Measurements from ENCODE around the gene CCNL2. TPM values are rescaled to one million over a fixed set of nuclear protein-coding genes. Genes with fewer than 3 reads are reported as not detected.

The CCNL2 gene
- total and polyA plus RNA-seq, 2 of the 13 experiments (the other 11 are each of a cell fraction or from before 2014, with no cell fraction given) = 105 to 340 TPM

DNA sequence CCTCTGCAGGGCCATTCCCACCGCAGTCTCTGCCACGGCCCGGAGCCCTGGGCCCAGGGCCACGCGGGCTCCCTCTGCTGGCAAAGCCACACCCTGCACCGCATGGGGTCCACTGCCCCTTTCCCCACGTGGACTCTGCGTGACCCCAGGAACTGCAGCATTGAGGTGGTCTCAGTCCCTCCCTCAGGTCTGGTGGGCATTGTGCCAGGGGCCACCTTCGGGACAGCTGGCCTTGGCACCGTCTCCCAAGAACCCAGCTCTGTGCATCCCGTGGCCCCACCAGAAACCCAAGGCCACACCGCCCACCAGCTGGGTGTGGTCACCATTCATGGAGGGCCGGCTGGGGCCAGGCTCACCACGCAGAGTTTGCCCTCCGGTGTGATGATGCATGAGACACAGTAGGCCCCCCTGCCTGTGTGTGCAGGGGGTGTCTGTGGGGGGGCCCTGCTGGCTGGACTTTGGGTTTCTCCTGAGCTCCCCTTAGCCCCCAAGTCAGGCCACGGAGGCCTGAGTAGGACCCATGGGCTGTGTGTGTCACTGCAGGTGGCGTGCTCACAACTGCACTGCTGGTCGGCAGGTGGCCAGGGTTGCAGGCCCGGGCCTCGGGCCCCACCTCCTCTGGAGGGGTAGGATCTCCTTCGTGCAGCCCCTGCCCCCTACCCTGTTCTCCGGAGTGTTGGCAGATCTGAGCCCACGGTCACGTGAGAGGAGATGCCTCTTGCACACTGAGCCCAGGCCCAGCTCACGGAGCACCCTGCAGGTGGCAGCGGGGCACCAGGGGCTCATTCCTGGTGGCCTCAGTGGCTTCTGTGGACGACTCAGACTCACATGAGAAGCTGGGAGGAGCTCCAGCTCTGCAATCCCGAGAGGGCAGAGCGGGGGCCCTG is 42.1 kb upstream of the CCNL2 start (continued):
- TF ChIP-seq, protein P1, sequence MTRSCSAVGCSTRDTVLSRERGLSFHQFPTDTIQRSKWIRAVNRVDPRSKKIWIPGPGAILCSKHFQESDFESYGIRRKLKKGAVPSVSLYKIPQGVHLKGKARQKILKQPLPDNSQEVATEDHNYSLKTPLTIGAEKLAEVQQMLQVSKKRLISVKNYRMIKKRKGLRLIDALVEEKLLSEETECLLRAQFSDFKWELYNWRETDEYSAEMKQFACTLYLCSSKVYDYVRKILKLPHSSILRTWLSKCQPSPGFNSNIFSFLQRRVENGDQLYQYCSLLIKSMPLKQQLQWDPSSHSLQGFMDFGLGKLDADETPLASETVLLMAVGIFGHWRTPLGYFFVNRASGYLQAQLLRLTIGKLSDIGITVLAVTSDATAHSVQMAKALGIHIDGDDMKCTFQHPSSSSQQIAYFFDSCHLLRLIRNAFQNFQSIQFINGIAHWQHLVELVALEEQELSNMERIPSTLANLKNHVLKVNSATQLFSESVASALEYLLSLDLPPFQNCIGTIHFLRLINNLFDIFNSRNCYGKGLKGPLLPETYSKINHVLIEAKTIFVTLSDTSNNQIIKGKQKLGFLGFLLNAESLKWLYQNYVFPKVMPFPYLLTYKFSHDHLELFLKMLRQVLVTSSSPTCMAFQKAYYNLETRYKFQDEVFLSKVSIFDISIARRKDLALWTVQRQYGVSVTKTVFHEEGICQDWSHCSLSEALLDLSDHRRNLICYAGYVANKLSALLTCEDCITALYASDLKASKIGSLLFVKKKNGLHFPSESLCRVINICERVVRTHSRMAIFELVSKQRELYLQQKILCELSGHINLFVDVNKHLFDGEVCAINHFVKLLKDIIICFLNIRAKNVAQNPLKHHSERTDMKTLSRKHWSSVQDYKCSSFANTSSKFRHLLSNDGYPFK (CRISPR knock-in tag; IDR thresholded peaks at IDR 0.05; ENCODE audit: borderline replicate concordance) = 0 out of 2 replicates have a peak, but pooled peaks have one; percentile 48
- TF ChIP-seq SP2 (CRISPR knock-in tag; IDR thresholded peaks at IDR 0.05) = peak; percentile 42; the same call in 1 of the 2 replicates
- peak; percentile 18; the same call in 1 of the 2 replicates for TF ChIP-seq ZNF143 (CRISPR knock-in tag; IDR thresholded peaks at IDR 0.05)
- TF ChIP-seq KLF11 (CRISPR knock-in tag; IDR thresholded peaks at IDR 0.05) = no peak
- no peak for TF ChIP-seq HNF4G (IDR thresholded peaks at IDR 0.05; ENCODE audit: borderline replicate concordance, low read depth, low read length)
- TF ChIP-seq HNF4G (CRISPR knock-in tag; IDR thresholded peaks at IDR 0.05; ENCODE audit: borderline replicate concordance, low read depth) = no peak
- TF ChIP-seq, protein P2, sequence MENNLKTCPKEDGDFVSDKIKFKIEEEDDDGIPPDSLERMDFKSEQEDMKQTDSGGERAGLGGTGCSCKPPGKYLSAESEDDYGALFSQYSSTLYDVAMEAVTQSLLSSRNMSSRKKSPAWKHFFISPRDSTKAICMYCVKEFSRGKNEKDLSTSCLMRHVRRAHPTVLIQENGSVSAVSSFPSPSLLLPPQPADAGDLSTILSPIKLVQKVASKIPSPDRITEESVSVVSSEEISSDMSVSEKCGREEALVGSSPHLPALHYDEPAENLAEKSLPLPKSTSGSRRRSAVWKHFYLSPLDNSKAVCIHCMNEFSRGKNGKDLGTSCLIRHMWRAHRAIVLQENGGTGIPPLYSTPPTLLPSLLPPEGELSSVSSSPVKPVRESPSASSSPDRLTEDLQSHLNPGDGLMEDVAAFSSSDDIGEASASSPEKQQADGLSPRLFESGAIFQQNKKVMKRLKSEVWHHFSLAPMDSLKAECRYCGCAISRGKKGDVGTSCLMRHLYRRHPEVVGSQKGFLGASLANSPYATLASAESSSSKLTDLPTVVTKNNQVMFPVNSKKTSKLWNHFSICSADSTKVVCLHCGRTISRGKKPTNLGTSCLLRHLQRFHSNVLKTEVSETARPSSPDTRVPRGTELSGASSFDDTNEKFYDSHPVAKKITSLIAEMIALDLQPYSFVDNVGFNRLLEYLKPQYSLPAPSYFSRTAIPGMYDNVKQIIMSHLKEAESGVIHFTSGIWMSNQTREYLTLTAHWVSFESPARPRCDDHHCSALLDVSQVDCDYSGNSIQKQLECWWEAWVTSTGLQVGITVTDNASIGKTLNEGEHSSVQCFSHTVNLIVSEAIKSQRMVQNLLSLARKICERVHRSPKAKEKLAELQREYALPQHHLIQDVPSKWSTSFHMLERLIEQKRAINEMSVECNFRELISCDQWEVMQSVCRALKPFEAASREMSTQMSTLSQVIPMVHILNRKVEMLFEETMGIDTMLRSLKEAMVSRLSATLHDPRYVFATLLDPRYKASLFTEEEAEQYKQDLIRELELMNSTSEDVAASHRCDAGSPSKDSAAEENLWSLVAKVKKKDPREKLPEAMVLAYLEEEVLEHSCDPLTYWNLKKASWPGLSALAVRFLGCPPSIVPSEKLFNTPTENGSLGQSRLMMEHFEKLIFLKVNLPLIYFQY (CRISPR knock-in tag; IDR thresholded peaks at IDR 0.05; ENCODE audit: borderline replicate concordance) = no peak
- TF ChIP-seq ZNF543 (CRISPR knock-in tag; IDR thresholded peaks at IDR 0.05) = 0 out of 2 replicates have a peak, but pooled peaks have one; percentile 24
- TF ChIP-seq SUZ12 (IDR thresholded peaks at IDR 0.05; ENCODE audit: low read depth, low read length) = no peak
- no peak for TF ChIP-seq GLI4 (CRISPR knock-in tag; IDR thresholded peaks at IDR 0.05; ENCODE audit: borderline replicate concordance)
- peak; percentile 35; the same call in 1 of the 2 replicates for TF ChIP-seq TBX2 (CRISPR knock-in tag; IDR thresholded peaks at IDR 0.05; ENCODE audit: borderline replicate concordance)
- no peak for TF ChIP-seq ZNF670 (CRISPR knock-in tag; IDR thresholded peaks at IDR 0.05; ENCODE audit: borderline replicate concordance)
- no peak for TF ChIP-seq ZSCAN30 (CRISPR knock-in tag; IDR thresholded peaks at IDR 0.05)
- no peak for TF ChIP-seq ZNF616 (CRISPR knock-in tag; IDR thresholded peaks at IDR 0.05; ENCODE audit: low read depth)
- TF ChIP-seq ZNF138 (CRISPR knock-in tag; IDR thresholded peaks at IDR 0.05; ENCODE audit: low read depth) = no peak
- 0 out of 2 replicates have a peak, but pooled peaks have one; percentile 54 for TF ChIP-seq NFATC3 (CRISPR knock-in tag; IDR thresholded peaks at IDR 0.05)
- TF ChIP-seq, protein P3, sequence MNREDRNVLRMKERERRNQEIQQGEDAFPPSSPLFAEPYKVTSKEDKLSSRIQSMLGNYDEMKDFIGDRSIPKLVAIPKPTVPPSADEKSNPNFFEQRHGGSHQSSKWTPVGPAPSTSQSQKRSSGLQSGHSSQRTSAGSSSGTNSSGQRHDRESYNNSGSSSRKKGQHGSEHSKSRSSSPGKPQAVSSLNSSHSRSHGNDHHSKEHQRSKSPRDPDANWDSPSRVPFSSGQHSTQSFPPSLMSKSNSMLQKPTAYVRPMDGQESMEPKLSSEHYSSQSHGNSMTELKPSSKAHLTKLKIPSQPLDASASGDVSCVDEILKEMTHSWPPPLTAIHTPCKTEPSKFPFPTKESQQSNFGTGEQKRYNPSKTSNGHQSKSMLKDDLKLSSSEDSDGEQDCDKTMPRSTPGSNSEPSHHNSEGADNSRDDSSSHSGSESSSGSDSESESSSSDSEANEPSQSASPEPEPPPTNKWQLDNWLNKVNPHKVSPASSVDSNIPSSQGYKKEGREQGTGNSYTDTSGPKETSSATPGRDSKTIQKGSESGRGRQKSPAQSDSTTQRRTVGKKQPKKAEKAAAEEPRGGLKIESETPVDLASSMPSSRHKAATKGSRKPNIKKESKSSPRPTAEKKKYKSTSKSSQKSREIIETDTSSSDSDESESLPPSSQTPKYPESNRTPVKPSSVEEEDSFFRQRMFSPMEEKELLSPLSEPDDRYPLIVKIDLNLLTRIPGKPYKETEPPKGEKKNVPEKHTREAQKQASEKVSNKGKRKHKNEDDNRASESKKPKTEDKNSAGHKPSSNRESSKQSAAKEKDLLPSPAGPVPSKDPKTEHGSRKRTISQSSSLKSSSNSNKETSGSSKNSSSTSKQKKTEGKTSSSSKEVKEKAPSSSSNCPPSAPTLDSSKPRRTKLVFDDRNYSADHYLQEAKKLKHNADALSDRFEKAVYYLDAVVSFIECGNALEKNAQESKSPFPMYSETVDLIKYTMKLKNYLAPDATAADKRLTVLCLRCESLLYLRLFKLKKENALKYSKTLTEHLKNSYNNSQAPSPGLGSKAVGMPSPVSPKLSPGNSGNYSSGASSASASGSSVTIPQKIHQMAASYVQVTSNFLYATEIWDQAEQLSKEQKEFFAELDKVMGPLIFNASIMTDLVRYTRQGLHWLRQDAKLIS (CRISPR knock-in tag; IDR thresholded peaks at IDR 0.05) = no peak
- TF ChIP-seq NFKB2 (CRISPR knock-in tag; IDR thresholded peaks at IDR 0.05; ENCODE audit: borderline replicate concordance) = no peak
